GM15510 (cell line): Measurements from ENCODE around the gene MICALL1.

Experiments used
- POLR2A ChIP-seq: IDR thresholded peaks from 3 replicates; pipeline ENCODE4 v1.6.1; 2011; ENCODE audit warnings: borderline replicate concordance; ENCODE audit not compliant: insufficient read length; ENCODE audit errors: extremely low read depth

Gene MICALL1

GRCh38 chr22:37965940-37966664, 60.0 kb downstream of the MICALL1 start:
- TF ChIP-seq POLR2A: no peak

- no peak for TF ChIP-seq POLR2A
Measured at GRCh38 chr22:37967147-37967546, 61.0 kb downstream of the MICALL1 start.

GRCh38 chr22:37967637-37968451, 61.7 kb downstream of the MICALL1 start:
- no peak for TF ChIP-seq POLR2A

GRCh38 chr22:37968452-37969251, 62.6 kb downstream of the MICALL1 start:
- TF ChIP-seq POLR2A: no peak

GRCh38 chr22:37970864-37971263, 64.8 kb downstream of the MICALL1 start:
- no peak for TF ChIP-seq POLR2A

- TF ChIP-seq POLR2A: no peak
Measured at GRCh38 chr22:37971475-37972434, 65.7 kb downstream of the MICALL1 start.

- TF ChIP-seq POLR2A: no peak
Measured at GRCh38 chr22:37972527-37972926, 66.4 kb downstream of the MICALL1 start.

- TF ChIP-seq POLR2A: no peak
Measured at GRCh38 chr22:37973271-37974170, 67.4 kb downstream of the MICALL1 start.

GRCh38 chr22:37975153-37975552, 69.1 kb downstream of the MICALL1 start:
- TF ChIP-seq POLR2A: no peak

GRCh38 chr22:37976547-37976946, 70.5 kb downstream of the MICALL1 start:
- TF ChIP-seq POLR2A: no peak

- TF ChIP-seq POLR2A: no peak
Measured at GRCh38 chr22:37979782-37980181, 73.7 kb downstream of the MICALL1 start.

GRCh38 chr22:37981282-37982011, 75.3 kb downstream of the MICALL1 start:
- TF ChIP-seq POLR2A: no peak

- TF ChIP-seq POLR2A: no peak
Measured at GRCh38 chr22:37982151-37982785, 76.2 kb downstream of the MICALL1 start.
